Erythroblast (primary cell): Measurements from ENCODE around the gene ST3GAL3.
A peak's percentile ranks its signal among the peaks of the same experiment; 100 is the strongest.

ENCODE experiments used
- DNase-seq, 2 experiments: peaks; one replicate each; lab custom pipeline; 2025; lab: John Stamatoyannopoulos, UW
- GATA1 ChIP-seq: IDR thresholded peaks from 2 replicates; pipeline ENCODE4 v1.6.1; 2011; ENCODE audit warnings: low read depth, mild to moderate bottlenecking, control low read depth, low read length, moderate library complexity
- POLR2A ChIP-seq: IDR thresholded peaks from 2 replicates; pipeline ENCODE4 v1.6.1; 2011; ENCODE audit warnings: mild to moderate bottlenecking, low read length

Gene ST3GAL3

DNA sequence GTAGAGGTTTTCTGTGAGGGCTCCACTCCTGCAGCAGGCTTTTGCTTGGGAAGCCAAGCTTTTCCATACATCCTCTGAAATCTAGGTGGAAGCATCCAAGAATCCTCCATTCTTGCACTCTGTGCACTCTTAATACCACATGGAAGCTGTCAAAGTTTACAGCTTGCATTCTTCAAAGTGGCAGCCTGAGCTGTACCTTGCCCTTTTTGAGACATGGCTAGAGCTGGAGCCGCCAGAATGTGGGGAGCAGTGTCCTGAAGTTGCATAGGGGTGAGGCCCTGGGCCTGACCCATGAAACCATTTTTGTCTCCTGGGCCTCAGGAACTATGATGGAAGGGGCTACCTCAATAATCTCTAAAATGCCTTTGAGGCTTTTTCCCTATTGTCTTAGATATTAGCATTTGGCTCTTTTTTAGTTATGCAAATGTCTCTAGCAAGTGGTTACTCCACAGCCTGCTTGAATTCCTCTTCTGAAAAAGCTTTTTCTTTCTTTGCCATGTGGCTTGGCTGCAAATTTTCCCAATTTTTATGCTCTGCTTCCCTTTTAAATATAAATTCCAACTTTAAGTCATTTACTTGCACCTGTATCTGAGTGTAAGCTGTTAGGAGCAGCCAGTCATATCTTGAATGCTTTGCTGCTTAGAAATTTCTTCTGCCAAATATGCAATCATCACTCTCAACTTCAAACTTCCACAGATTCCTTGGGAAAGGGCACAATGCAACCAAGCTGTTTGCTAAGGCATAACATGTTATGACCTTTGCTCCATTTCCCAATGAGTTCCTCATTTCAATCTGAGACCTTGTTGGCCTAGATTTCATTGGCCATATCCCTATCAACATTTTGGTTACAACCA is 134.2 kb downstream of the ST3GAL3 start:
- TF ChIP-seq GATA1: no peak
- no peak for TF ChIP-seq POLR2A
- DNase-seq: no peak

DNA sequence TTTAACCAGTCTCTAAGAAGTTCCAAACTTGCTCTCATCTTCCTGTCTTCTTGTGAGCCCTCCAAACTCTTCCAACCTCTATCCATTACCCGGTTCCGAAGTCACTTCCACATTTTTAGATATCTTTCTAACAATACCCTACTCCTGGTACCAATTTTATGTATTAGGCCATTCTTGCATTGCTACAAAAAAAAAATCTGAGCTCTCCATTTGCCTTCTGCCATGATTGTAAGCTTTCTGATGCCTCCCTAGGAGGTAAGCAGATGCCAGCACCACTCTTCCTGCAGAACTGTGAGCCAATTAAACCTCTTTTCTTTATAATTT is 134.8 kb downstream of the ST3GAL3 start:
- TF ChIP-seq POLR2A (no peak), GATA1 (no peak)
- no peak for DNase-seq

DNA sequence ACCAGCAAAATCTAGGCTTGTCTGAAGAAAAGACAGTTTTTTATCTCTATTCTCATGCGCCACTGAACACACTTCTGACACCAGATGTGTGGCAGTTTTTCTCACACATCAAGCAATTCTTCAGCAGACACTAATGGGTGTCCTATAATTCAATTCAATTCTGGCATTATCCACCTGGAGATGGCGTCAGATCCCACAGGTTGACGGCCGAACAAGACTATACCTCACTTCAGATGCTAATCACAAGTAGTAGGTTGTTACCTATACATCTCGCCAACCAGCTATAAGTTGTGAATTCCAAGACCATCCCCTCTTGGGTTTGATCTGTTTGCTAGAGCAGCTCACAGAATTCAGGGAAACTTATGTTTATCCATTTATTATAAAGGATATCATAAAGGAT is 136.3 kb downstream of the ST3GAL3 start:
- TF ChIP-seq GATA1 (no peak), POLR2A (no peak)
- no peak for DNase-seq

DNA sequence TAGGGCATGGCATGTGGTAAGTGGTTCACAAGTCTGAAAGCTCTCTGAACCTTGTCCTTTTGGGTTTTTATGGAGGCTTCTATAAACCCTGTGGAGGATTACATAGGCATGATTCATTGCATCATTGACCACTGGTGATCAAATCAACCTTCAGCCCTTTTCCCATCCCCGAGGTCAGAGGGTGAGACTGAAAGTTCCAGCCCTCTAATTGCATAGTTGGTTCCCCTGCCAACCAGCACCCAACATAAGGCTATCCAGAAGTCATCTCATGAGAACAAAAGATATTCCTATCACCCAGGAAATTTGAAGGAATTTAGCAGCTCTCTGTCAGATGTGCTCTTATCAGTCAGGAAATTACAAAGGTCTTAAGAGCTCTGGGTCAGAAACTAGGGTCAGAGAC is 136.8 kb downstream of the ST3GAL3 start:
- DNase-seq: no peak
- TF ChIP-seq GATA1 (no peak), POLR2A (no peak)

DNA sequence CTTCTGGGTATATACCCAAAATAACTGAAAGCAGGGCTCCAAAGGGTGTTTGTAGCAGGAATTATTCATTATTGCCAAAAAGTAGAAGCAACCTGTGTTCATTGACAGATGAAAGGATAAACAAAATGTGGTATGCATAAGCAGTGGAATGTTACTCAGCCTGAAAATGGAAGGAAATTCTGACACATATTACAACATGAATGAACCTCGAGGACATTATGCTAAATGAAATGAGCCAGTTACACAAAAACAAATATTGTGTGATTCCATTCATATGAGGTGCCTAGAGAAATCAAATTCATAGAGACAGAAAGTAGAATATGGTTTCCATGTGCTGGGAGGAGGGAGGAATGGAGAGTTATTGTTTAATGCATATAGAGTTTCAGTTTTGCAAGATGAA is 140.0 kb downstream of the ST3GAL3 start:
- no peak for TF ChIP-seq POLR2A
- no peak for TF ChIP-seq GATA1
- DNase-seq: no peak

DNA sequence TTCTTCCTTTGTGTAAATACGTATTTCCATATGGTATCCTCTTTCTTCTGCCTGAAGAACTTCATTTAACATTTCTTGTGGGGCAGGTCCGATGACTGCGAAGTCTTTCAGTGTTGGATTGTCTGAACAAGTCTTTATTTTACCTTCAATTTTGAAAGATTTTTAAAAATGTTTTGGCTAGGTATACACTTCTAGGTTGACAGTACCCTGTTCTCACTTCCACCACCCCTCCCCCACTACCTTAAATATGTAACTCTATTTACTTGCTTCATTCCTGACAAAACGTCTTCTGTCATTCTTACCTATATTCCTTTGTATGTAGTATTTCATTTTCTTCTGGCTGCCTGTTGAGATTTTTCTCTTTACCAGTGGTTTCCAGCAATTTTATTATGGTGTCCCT is 140.5 kb downstream of the ST3GAL3 start:
- no peak for DNase-seq
- TF ChIP-seq POLR2A (no peak), GATA1 (no peak)

DNA sequence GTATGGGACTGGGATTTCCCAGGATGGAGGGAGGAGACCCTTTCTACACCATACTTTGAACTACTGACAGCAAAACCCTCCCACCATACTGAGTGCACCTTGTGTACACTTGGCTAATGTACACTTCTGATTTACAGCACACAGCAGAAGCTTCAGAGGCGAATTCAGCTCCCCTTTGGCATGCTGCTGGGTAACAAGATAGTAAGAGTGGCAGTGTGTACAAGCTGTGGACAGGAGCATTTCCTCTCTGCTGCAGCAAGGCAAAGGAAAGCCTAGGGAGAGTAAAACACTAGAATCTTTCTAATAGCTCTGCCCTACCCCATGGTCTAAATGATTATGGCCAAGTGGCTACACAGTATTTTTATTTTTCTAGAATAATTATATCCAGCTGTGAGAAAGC is 142.3 kb downstream of the ST3GAL3 start:
- TF ChIP-seq GATA1 (no peak), POLR2A (no peak)
- DNase-seq: no peak

DNA sequence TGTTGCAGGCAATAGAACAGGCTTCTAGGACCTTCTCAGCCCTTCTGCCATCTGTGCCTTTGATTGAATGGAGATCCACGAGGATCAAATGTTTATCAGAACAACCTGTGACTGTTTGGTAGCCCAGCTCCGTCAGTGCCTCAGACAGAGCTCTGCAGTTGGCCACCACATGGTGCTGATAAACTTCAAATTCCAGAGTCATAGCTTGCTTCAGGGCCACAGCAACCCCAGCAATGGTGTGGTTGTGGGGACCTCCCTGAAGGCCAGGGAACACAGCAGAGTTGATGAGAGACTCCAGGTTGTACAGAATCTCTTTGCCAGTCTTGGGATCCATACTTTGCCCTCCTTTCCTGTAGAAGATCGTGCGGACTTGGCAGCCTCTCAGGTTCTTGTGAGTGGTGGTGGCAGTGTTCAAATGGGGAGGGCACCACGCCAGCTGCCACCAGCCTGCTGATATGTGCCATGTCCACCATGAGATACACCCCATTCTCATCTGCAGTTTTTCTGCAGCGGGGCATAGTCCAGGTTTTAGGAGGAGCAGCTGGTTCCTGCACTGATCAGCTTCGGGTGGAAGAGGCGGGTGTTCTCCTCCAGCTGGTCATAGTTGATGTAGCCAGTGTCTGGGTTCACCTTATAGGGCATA is 143.4 kb downstream of the ST3GAL3 start:
- DNase-seq: no peak
- TF ChIP-seq POLR2A: no peak
- TF ChIP-seq GATA1: no peak

DNA sequence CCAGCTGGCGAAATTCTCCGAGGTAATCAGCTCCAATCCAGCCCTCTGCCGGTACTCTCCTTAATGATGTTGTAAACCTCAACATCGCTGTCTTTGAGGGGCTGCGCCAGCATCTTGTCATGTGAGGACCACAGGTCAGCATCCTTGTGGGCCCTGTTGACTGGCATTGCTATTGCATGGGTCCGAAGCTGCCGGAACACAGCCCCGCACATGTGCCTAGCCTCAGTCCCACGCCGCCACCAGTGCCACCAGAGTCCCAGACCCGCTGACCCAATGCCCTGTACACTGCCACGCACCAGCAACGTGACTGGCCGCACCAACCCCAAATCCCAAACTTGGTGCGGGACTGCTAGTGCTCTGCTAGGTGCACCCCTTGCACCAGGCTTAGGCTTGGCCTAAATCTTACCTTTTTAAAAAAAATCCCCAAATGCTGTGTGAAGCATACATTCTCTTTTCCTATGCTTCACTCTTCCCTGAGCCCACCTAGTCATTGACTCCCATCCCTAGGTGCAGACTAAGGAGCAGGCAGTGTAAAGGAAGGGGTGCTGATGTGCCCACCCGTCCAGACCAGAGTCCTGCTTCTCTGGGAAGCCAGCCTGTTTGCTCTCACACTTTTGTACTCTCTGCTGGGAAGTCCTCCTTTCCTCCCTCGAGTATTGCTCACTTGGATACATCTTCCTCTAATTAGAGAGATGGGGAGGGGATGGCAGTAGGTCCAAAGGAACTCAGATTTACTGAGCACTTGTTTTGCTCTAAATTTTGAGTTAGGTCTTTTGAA is 144.4 kb downstream of the ST3GAL3 start:
- no peak for DNase-seq
- no peak for TF ChIP-seq GATA1
- TF ChIP-seq POLR2A: no peak

DNA sequence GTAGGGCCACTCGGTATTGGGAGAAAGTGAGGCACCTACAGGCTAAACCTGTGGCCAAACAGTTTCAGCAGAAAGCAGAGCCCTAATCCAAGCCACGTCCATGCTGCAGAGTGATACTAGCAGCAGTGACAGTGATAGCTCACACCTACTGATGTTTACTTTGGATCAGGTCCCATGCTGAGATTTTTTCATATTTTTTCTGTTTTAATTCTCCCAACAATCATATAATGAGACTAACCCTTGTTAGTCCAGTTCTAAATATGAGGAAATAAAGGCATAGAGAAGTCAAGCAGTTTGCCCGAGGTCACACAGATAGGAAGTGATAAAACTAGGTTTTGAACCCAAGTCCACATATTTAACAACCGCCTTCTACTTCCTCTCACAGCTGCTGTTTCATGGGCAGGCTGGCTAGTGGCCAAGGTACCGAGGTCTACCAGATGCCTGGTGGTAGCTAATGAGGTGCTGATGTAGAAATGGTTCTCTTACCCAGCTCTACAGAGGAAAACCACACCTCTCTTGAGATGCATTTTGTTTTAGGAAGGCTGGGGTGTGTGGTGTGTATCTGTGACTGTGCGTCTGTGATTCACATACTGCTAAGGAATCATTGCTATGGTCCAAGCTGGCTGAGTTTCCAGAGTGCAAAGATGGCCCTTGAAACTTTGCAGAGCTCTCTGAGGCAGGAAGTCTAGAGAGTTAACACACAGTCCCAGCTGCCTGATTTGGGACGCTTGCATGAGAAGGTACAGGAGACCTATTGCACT is 146.0 kb downstream of the ST3GAL3 start:
- DNase-seq: peak; percentile 16 to 50
- TF ChIP-seq GATA1 (no peak), POLR2A (no peak)

DNA sequence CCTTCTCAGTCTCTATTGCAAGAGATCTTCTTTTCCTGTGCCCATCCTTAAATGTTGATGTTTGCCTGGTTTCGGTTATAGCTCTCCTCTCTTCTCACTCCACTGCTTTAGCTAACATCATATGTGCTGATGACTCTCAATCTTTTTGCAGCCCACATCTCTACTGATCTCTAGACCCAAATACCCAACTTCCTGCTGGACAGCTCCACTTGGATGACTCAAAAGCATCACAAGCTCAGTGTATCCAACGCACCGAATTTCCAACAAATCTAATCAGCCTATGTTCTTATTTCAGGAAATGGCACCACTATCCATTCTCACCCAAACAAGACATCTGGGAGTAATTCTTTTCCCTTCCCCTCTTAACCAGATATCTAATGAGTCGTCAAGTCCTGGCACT is 147.1 kb downstream of the ST3GAL3 start:
- TF ChIP-seq POLR2A (no peak), GATA1 (no peak)

DNA sequence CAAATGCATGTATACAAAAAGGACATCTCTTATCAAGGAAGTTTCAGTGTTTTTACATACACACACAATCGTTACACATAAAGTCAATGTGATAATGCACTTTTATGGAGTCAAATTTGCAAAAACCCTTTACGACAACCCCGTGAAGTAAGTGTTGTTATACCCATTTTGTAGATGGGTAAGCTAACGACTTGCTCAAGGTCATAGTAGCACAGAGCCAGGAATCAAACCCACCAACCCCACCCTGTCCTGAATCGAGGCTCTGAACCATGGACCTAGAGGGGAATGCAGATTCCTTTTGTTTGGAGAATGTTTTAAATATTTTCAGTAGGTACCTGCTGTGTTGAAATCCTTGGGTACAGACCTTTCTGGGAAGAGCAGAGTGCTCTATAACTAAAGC is 148.9 kb downstream of the ST3GAL3 start:
- TF ChIP-seq POLR2A (no peak), GATA1 (no peak)
- no peak for DNase-seq

More for the DNA sequence above, 147.1 kb downstream of the ST3GAL3 start:
- DNase-seq: no peak

DNA sequence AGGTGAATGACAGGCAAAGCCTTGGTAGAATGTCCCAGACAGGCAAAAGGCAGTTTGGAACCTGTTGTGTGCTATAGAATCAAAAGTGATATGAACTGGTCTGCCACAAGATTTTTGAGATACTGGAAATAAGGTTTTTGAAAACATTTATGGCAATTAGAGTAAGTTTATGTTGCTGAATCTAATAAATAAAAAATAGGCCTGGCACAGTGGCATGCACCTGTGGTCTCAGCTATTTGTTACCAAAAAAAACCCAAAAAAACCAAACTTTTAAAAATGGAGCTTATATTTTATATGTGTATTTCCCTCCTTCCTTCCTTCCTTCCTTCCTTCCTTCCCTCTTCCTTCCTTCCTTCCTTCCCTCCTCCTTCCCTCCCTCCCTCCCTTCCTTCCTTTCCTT is 149.8 kb downstream of the ST3GAL3 start:
- TF ChIP-seq GATA1 (no peak), POLR2A (no peak)
- DNase-seq: no peak
